ENCODE measurements around the gene PF4V1.
A peak's percentile ranks its signal among the peaks of the same experiment; 100 is the strongest.

Gene PF4V1
- 0 reads per million in 2 donors for total RNA-seq

- DNase-seq = no peak
These were observed at the start of gene PF4V1 for GRCh38 chr4:73853246-73853704. Gene PF4V1 (plus strand): TSS chr4:73853296. CDS start chr4:73853363, 67 bp downstream.

- DNase-seq = no peak
These were observed 42.9 kb upstream of the PF4V1 start for GRCh38 chr4:73810191-73810590.

- DNase-seq = no peak
These were observed 41.3 kb upstream of the PF4V1 start for GRCh38 chr4:73811841-73812240.

GRCh38 chr4:73814679-73815078 is 38.4 kb upstream of the PF4V1 start:
- no peak for DNase-seq

DNA sequence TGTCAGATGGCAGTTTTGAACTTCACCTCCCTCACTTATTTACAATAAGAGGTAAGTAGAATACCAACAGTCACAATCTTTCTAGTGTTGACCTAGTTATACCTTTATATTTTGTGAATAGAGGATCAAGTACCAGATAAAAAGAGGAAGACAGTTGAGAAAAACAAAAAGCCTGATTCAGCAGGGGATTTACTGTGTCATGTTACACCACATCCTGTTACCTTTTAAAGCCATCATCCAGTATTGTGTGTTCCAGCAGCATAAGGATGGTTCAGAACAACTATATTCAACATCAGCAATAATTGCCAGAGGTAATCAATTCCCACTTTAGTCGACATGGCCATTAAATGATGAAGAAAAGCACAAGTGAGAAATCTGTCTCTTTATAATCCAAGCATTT is 38.0 kb upstream of the PF4V1 start:
- DNase-seq = peak in 1 of 5 experiments; percentile 65

- DNase-seq = no peak
These were observed 36.3 kb upstream of the PF4V1 start for GRCh38 chr4:73816814-73817213.

DNA sequence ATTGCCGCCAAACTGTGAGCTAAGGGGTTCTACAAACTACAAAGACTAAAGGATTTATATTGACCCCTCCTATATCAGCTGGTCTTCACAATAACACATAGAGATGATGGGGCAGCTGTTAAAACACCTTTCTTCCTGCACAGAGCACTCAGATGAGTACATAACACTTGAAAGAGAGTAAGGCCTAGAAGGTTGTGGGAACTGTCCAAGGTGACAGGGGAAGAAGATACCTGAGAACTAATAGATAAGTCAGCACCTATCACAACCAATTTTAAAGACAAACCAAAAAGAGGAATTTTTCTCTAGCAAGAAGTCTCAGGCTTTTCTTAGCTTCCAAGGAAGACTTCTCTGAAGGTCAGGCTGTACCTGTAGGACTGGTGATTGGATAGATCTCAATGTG is 35.8 kb upstream of the PF4V1 start:
- no peak for DNase-seq

DNA sequence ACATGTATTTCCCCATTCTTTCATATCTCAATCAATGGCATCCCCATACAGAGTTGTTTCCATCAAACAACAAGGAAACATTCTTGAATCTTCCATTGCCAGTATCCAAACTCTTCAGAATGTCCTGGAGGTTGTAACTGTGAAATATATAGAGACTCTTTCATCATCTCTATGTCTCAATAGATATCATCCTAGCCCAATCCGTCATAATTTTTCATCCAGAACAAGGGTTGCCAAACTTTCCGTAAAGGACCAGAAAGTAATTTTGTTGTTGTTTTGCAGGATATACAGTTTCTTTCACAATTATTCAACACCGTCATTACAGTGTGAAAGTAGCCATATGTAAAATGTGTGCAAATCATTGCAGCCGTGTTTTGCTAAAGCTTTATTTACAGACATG is 31.8 kb upstream of the PF4V1 start:
- no peak for DNase-seq

DNA sequence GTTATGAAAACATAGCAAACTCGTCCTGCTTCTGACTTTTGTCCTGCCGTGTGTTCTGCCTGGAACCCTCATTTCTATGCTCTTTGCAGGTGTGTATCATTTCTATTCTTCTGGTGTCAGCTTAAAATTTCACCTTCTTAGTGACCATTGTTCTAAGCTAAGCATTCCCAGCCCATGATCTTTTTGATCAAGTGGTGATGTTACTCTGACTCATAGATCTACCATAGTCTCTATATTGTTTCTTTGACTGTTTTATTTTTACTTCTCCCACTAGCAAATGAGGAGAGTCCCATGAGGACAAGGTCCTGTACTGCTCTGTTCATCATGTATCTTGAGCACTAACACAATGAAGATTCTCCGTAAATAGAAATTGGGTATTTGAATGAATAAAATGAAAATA is 30.7 kb upstream of the PF4V1 start:
- no peak for DNase-seq

DNA sequence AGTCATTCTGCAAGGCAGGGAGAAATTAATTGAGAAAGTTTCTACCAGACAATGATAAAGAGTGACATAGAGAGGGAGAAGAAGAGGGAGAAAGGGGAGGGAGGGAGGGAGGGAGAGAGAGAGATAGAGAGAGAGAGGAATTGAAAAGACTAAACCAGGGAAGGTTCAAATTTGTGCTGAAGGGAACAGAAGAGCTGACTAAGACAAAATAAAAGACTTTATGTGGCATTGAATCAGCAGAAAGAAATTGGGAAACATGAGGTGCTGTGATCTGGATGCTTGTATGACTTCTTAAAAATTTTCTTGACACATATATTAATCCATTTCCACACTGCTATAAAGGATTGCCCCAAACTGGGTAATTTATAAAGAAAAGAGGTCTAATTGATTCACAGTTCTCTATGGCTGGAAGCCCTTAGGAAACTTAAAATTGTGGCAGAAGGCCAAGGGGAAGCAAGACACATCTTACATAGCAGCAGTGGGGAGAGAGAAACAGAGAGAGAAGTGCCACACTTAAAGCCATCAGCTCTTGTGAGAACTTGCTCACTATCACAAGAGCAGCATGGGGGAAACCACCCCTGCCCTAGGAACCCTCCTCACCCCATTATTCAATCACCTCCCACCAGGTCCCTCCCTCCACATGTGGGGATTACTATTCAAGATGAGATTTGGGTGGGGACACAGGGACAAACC is 30.1 kb upstream of the PF4V1 start:
- no peak for DNase-seq

DNA sequence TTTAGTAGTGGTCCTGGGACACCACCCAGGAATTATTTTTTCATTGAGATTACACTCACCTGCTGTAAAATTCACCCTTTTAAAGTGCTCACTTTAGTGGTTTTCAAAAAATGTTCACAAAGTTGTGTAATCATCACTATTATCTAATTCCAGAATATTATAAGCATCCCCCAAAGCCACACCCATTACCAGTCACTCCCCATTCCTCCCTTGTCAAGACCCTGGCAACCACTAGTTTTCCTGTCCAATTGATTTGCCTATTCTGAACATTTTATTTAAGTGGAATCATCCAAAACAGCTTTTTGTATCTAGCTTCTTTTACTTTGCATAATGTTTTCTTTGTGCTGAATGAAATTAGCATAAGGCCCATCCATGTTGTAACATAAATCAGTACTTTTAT is 29.3 kb upstream of the PF4V1 start:
- no peak for DNase-seq

- no peak for DNase-seq
These were observed 24.1 kb upstream of the PF4V1 start for GRCh38 chr4:73828956-73829355.

DNA sequence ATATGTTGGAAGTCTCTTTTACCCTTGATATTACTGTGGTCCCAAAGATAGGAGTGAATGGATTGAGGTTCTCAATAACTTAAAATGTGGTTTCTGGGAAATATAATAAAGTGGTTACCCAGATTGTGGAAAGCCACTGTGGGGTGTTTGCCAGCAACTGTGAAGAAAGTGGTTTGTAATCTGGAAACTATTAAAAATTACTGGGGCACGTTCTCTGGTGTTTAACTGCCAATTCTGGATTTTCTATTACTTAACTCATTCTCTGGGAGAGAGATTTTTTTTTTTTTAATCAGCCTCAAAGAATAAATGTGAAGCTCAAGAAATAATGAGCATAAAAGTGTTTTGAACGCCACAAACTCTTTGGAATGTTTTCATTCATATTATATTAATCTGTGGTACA is 21.5 kb upstream of the PF4V1 start:
- DNase-seq = no peak

- DNase-seq = no peak
These were observed 20.4 kb upstream of the PF4V1 start for GRCh38 chr4:73832651-73833237.

DNA sequence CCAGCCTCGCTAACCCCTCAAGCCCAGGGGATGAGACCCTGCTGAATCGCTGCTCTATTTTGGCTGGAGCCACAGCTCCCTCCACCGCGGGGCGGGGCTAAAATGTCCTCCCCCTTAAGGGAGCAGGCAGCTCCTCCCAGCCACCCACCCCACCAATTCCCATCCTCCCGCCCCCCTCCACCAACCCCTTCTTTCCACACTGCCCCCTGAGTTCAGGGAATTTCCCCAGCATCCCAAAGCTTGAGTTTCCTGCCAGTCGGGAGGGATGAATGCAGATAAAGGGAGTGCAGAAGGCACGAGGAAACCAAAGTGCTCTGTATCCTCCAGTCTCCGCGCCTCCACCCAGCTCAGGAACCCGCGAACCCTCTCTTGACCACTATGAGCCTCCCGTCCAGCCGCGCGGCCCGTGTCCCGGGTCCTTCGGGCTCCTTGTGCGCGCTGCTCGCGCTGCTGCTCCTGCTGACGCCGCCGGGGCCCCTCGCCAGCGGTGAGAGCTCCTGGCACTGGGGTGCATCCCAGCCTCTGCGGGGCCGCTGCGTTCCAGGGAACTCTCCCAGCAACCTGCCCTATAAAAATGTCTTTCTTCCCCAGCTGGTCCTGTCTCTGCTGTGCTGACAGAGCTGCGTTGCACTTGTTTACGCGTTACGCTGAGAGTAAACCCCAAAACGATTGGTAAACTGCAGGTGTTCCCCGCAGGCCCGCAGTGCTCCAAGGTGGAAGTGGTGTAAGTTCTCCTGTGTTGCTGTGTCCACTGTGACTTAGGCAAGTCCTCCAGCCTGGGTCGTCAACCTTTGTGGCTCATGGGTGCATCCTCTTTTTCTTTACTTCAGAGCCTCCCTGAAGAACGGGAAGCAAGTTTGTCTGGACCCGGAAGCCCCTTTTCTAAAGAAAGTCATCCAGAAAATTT is 16.5 kb upstream of the PF4V1 start, which contains the start of gene CXCL6:
TSS of gene CXCL6 (plus strand) at position 306 of the 907 bp plus-strand sequence. CDS start at position 379, 73 bp downstream.
- DNase-seq = no peak

DNA sequence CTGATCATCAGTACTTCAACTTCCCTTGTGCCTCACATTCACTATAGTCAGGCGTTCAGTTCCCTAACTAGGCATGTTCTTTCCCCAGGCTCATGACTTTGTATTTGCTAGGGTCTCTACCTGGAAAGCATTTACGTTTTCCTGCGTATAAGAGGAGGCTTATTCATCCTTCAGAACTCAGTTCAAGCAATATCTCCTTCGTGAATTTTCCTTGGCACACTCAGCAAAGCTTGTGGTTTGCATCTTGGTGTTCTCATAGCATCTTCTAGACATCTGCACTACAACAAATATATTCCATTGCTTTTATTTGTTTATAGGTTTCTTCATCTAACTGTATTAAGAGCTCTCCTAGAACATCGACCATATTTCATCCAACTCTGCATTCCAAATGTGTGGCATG is 14.0 kb upstream of the PF4V1 start:
- no peak for DNase-seq

DNA sequence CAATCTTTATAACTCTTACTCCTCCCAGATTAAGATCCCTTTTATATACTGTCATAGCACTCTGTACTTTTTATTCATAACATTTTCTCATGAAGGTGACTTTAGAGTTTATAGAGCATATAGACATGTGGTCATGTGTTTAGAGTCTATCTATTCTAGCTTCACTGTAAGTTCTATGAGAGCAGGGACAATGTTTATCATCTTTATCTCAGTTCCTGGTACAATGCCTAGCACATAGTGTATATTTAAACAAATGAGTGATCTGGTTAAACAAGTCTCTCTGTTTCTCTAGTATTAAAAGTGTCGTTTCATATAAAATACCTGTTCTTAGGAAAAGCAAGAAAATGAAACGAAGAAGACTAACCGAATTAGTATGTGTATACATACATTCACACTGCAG is 13.4 kb upstream of the PF4V1 start:
- no peak for DNase-seq

DNA sequence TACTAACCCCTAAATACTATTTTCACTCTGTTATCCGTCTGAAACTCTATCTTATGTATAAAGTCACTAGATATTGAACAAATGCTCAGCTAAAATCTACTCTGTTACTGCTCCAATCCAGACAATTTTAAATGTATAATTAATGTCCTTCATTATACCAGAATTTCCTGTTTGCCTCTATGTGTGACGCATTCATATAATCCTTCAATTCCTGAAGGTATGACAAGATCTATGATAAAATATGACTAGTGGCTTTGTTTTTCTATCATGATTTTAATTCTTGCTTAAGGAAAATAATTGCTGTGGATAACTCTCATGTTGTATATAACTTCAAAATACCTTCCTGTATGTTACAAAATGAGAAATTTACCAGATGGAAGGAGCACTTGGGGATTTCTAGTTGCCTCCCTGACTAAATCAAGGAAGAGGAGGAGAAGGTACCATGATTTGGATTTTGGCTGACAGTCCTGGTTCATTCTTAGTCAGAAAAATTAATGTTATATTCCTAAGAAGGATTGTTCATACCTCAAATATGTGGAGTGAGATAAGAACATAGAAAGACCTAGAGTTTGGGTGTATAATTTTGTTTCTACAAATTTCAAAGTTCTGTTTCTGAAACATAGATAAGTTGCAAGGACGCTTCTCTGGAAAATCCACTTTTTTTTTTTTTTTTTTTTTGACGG is 11.7 kb upstream of the PF4V1 start:
- no peak for DNase-seq

DNA sequence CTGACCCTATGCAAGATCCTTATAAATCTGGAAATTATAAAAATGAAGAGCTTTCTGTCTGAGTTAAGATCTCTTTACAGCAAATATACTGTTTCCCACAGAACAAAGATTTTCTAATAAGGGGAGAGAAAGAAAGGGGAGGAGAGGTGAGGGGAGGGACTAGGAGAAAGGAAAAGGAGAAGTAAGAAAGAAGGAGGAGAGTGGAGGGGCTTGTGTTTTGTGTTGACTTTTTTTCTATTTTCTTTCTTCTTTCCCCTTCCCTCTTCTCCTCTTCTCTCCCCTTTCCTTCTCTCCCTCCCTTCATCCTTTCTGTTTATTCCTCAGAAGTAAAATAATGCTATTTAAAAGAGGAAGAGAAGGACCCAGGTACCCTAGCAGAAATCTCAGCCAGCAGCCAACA is 10.4 kb upstream of the PF4V1 start:
- no peak for DNase-seq

- DNase-seq = no peak
These were observed 9.7 kb upstream of the PF4V1 start for GRCh38 chr4:73843369-73843768.

GRCh38 chr4:73844345-73844744 is 8.8 kb upstream of the PF4V1 start:
- no peak for DNase-seq

DNA sequence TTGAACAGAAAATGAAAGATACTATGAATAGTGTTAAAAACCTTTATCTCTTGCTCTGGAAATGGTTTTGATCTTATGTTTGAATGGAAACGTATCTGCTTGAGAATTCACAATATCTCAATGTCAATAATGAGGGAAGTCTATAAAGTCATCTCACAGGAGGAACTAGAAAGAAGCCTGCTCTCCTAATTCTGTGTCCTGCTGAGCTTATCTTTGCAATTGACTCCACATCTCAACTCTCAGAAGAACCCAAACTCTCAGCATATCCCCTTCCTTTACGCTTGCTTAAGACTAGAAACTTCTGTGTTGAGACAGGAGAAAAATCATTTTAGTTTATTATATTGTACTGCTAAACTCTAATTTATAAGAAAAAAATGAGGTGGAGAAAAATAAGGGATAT is 8.3 kb upstream of the PF4V1 start:
- DNase-seq = no peak

Measured in T-helper 2 cell (primary cell).